ENCODE results near the gene NRXN3.

- no peak for TF ChIP-seq CTCF (conservative IDR thresholded peaks at IDR 0.05; ENCODE audit: low read depth in 2 of 2)
- TF ChIP-seq REST (IDR thresholded peaks at IDR 0.05; ENCODE audit: unreplicated experiment), result no peak
- TF ChIP-seq EZH2phosphoT487 (IDR thresholded peaks at IDR 0.05; ENCODE audit: unreplicated experiment), result no peak
- no peak for TF ChIP-seq EZH2 (IDR thresholded peaks at IDR 0.05; ENCODE audit: low read depth, unreplicated experiment)
- TF ChIP-seq POLR2AphosphoS5 (IDR thresholded peaks at IDR 0.05; ENCODE audit: low read depth), result no peak
- TF ChIP-seq ZNF331 (CRISPR knock-in tag; IDR thresholded peaks at IDR 0.05; ENCODE audit: low read depth), result no peak
- TF ChIP-seq ZNF114 (CRISPR knock-in tag; IDR thresholded peaks at IDR 0.05), result no peak
- TF ChIP-seq ETS1 (IDR thresholded peaks at IDR 0.05), result no peak
These were observed 1394.2 kb downstream of the NRXN3 start for GRCh38 chr14:79564371-79564770.

Data from GM23338 (cell line).